A549 (cell line): ENCODE measurements around the gene ADCY4.
A peak's percentile ranks its signal among the peaks of the same experiment; 100 is the strongest.
"Not testable (repeated sequence)": the region's sequence is repeated elsewhere in the genome, so short reads cannot be mapped to it uniquely, and the experiment has no call there.

Source experiments
- CTCF ChIP-seq: fragments of >200 bp; sonication (Bioruptor Twin); formaldehyde crosslinking; IDR thresholded peaks from 3 replicates; pipeline ENCODE4 v1.5.1; 2016
- PHF8 ChIP-seq: fragments of 200-600 bp; sonication (generic); IDR thresholded peaks from 2 replicates; pipeline ENCODE4 v1.6.1; 2016; ENCODE audit warnings: low read depth, mild to moderate bottlenecking, antibody characterized with exemption, moderate library complexity, borderline replicate concordance
- REST ChIP-seq: fragments of 200-600 bp; sonication (generic); IDR thresholded peaks from 2 replicates; pipeline ENCODE4 v1.6.1; 2016; ENCODE audit warnings: antibody characterized with exemption, mild to moderate bottlenecking, moderate library complexity
- SREBF2 ChIP-seq: fragments of 450-650 bp; IDR thresholded peaks from 2 replicates; pipeline ENCODE4 v1.6.1; 2014; ENCODE audit warnings: mild to moderate bottlenecking, moderate library complexity

- TF ChIP-seq REST, SREBF2, PHF8: not testable (repeated sequence)
- peak; percentile 48; the same call in 2 of the 3 replicates for TF ChIP-seq CTCF
Measured at GRCh38 chr14:24327914-24328313, 7.0 kb downstream of the ADCY4 start.
